H1 (cell line): ENCODE measurements around the gene LY9. TPM values are rescaled to one million over a fixed set of nuclear protein-coding genes. Genes with fewer than 3 reads are reported as not detected.

Experiments
- HDAC6 ChIP-seq: IDR thresholded peaks from one replicate; pipeline ENCODE4 v1.7.1; 2012; ENCODE audit warnings: low read depth, mild to moderate bottlenecking, inconsistent platforms, low read length, moderate library complexity
- JUN ChIP-seq: IDR thresholded peaks from 2 replicates; pipeline ENCODE4 v1.6.1; 2011; ENCODE audit warnings: low read depth, mild to moderate bottlenecking, improper control_type of control experiment, low read length
- RAD21 ChIP-seq, 2 experiments: IDR thresholded peaks in 1 of 2; conservative IDR thresholded peaks in 1 of 2; 2 replicates each; pipeline ENCODE4 v1.6.1; 2011; ENCODE audit warnings: low read depth in 2 of 2, low read length in 2 of 2, improper control_type of control experiment in 1 of 2, inconsistent platforms in 1 of 2, mild to moderate bottlenecking in 1 of 2, moderate library complexity in 1 of 2
- SAP30 ChIP-seq: fragments of 300-600 bp; sonication (generic); IDR thresholded peaks from 2 replicates; pipeline ENCODE4 v1.7.1; 2012; ENCODE audit warnings: low read length, moderate library complexity, mild to moderate bottlenecking, inconsistent platforms; ENCODE audit not compliant: insufficient read depth, insufficient replicate concordance
- polyA plus RNA-seq, 7 experiments: library from polyadenylated mRNA; depleted of rRNA in 3 of 7; stranded (reverse) in 5 of 7; unstranded in 2 of 7; fragments of >200 nt in 5 of 7; fragments of 200-250 nt in 2 of 7; gene quantifications; 1 replicate in 5 of 7; 2 replicates in 1 of 7; 4 replicates in 1 of 7; pipeline versions ENCODE4 v1.2.1 to v1.2.3, GENCODE V29; 2011 to 2013; ENCODE audit warnings: missing spikeins in 2 of 7, mixed read lengths in 2 of 7
- total RNA-seq: library from RNA; stranded (reverse); fragmentation: NEBNext Ultra II Directional; extraction: Animal tissue kit (Norgen Biotek cat#: 25700); gene quantifications from 2 replicates; pipeline ENCODE4 v1.2.1, GENCODE V29; 2021

Gene LY9
- total and polyA plus RNA-seq, 2 of the 8 experiments (the other 6 are each of a cell fraction or from before 2014, with no cell fraction given) = not detected

DNA sequence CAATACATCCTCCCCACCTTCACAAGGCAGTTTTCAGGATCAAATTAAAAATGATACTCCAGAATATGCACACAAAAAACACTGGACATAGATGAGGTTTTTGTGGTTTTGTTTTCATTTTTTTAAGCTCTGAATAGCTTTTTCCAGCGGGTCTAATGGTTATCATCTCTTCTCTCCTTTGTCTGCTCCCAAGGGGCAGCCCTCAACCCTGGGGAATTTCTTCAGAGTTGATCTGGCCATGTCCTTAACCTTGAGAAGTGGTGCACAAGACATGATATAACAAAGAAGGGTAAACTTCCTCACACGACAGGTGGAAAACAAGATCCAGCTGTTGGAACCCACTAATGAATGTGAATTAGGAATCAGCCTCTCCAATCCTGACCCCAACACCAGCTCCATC is 68.2 kb downstream of the LY9 start (continued):
- TF ChIP-seq RAD21 (IDR thresholded peaks at IDR 0.05 in 1 of 2, conservative IDR thresholded peaks at IDR 0.05 in 1 of 2; ENCODE audit: low read depth in 2 of 2, low read length in 2 of 2) (no peak), JUN (no peak), HDAC6 (no peak), SAP30 (no peak)
